Activated naive CD8-positive, alpha-beta T cell (primary cell): ENCODE results near the gene PXT1.
"Not testable (repeated sequence)": the region's sequence is repeated elsewhere in the genome, so short reads cannot be mapped to it uniquely, and the experiment has no call there.

Source experiments
- H3K27ac Mint-ChIP-seq: one replicate; pipeline ENCODE4 v1.8.0; 2021; ENCODE audit warnings: mixed read lengths
- H3K27me3 Mint-ChIP-seq: one replicate; pipeline ENCODE4 v1.8.0; 2021; ENCODE audit warnings: mixed read lengths
- H3K36me3 Mint-ChIP-seq: one replicate; pipeline ENCODE4 v1.8.0; 2021; ENCODE audit warnings: mixed read lengths
- H3K4me1 Mint-ChIP-seq: one replicate; pipeline ENCODE4 v1.8.0; 2021; ENCODE audit warnings: low read depth, mixed read lengths
- H3K4me3 Mint-ChIP-seq: one replicate; pipeline ENCODE4 v1.8.0; 2021; ENCODE audit warnings: mild to moderate bottlenecking, mixed read lengths
- H3K9me3 Mint-ChIP-seq: one replicate; pipeline ENCODE4 v1.8.0; 2021; ENCODE audit warnings: low read depth, mixed read lengths

Gene PXT1

GRCh38 chr6:36461646-36462045 is 19.0 kb upstream of the PXT1 start:
- H3K36me3 Mint-ChIP-seq = peaks cover 4% of the 10 kb centered on the region
- H3K4me1 Mint-ChIP-seq = peaks cover 40% of the 10 kb centered on the region
- H3K9me3 Mint-ChIP-seq = no peaks in the 10 kb centered on the region
- H3K4me3 Mint-ChIP-seq = no peak overlapping the region
- no peaks in the 10 kb centered on the region for H3K27me3 Mint-ChIP-seq
- peak overlapping the region; percentile 54 for H3K27ac Mint-ChIP-seq

DNA sequence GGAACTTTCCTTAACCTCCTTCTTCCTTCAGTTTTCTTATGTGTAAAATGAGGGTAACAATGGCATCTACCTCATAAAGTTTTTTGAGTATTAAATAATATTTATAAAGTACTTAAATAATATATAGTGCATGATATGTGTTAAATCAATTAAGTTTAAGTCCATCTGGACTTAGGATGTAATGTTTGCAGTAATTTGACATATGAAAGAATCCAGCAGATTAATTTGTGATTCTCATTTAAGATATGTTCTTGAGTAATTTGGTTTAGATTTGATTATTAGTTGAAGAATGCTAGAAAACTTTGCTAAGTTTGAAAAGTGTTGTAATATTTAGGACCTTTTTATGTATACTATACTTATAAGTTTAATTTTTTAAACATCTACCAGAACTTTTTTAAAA is 18.3 kb upstream of the PXT1 start:
- Mint-ChIP-seq H3K4me1 (peaks cover 40% of the 10 kb centered on the region), H3K36me3 (peaks cover 4% of the 10 kb centered on the region), H3K27me3 (no peaks in the 10 kb centered on the region), H3K4me3 (no peak overlapping the region), H3K9me3 (no peaks in the 10 kb centered on the region), H3K27ac (no peak overlapping the region)

GRCh38 chr6:36459501-36459900 is 16.8 kb upstream of the PXT1 start:
- no peaks in the 10 kb centered on the region for H3K9me3 Mint-ChIP-seq
- H3K27me3 Mint-ChIP-seq = no peaks in the 10 kb centered on the region
- peaks cover 46% of the 10 kb centered on the region for H3K4me1 Mint-ChIP-seq
- no peak overlapping the region for H3K4me3 Mint-ChIP-seq
- no peak overlapping the region for H3K27ac Mint-ChIP-seq
- H3K36me3 Mint-ChIP-seq = peaks cover 4% of the 10 kb centered on the region

DNA sequence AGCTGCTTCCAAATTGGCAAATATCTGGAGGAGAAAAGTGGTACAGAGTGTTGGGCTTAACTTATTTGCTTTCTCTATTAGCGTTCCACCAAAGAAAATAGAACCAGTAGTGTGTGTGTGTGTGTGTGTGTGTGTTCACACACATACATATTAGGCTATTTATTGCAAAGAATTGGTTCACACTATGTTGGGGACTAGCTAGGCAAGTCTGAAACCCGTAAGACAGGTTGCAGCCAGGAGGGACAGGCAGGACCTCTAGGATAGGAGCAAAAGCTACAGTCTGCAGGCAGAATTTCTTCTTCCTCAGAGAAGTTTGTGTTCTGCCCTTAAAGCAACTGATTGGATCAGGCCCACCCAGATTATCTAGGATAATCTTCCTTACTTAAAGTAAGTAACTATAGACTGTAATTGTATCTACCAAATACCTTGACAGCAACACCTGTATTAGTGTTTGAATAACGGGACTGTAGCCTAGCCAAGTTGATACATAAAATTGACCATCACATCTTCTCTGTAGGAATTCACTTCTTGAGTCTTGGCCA is 12.9 kb upstream of the PXT1 start:
- H3K4me1 Mint-ChIP-seq = peaks cover 27% of the 10 kb centered on the region
- H3K27me3 Mint-ChIP-seq = no peaks in the 10 kb centered on the region
- H3K27ac Mint-ChIP-seq = no peak overlapping the region
- H3K4me3 Mint-ChIP-seq = no peak overlapping the region
- no peaks in the 10 kb centered on the region for H3K9me3 Mint-ChIP-seq
- peaks cover 4% of the 10 kb centered on the region for H3K36me3 Mint-ChIP-seq

- Mint-ChIP-seq H3K4me1 (peaks cover 42% of the 10 kb centered on the region), H3K36me3 (peaks cover 12% of the 10 kb centered on the region)
- H3K4me3 Mint-ChIP-seq, H3K27me3 Mint-ChIP-seq, H3K27ac Mint-ChIP-seq, H3K9me3 Mint-ChIP-seq: not testable (repeated sequence)
Measured at GRCh38 chr6:36452897-36453296, 10.2 kb upstream of the PXT1 start.

DNA sequence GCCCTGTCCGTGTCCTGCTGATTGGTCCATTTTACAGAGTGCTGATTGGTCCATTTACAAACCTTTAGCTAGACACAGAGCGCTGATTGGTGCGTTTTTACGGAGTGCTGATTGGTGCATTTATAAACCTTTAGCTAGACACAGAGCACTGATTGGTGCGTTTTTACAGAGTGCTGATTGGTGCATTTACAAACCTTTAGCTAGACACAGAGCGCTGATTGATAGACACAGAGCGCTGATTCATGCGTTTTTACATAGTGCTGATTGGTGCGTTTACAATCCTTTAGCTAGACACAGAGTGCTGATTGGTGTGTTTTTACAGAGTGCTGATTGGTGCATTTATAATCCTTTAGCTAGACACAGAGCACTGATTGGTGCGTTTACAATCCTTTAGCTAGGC is 6.5 kb upstream of the PXT1 start:
- not testable (repeated sequence) for H3K36me3 Mint-ChIP-seq, H3K27me3 Mint-ChIP-seq, H3K4me3 Mint-ChIP-seq, H3K27ac Mint-ChIP-seq, H3K9me3 Mint-ChIP-seq
- H3K4me1 Mint-ChIP-seq = peaks cover 55% of the 10 kb centered on the region

GRCh38 chr6:36445621-36446020 is 3.0 kb upstream of the PXT1 start:
- Mint-ChIP-seq H3K27me3 (no peaks in the 10 kb centered on the region), H3K27ac (peak overlapping the region; percentile 62)

DNA sequence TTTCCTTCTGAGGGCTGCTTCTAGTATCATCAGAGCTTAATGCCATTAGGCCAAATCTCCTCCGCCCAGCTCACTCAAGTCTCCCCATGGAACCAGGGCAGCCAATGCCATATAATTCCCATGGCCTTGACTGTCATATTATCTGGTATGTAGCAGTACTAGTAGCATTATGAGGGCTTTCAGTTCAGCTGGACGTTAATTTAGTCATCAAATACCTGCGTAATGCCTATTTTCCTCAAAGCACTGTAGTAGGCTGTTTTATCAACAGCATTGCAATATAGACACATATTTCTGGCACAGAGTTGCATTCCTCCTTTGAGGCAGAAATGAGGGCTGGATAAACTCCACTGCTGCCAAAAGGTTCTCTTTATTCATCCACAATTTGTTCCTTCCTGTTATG is 1.8 kb upstream of the PXT1 start:
- Mint-ChIP-seq H3K9me3 (no peaks in the 10 kb centered on the region), H3K36me3 (peaks cover 9% of the 10 kb centered on the region), H3K4me1 (peaks cover 62% of the 10 kb centered on the region), H3K27me3 (no peaks in the 10 kb centered on the region), H3K4me3 (peak overlapping the region; percentile 95), H3K27ac (peak overlapping the region; percentile 90)

More at GRCh38 chr6:36445621-36446020, 3.0 kb upstream of the PXT1 start:
- Mint-ChIP-seq H3K36me3 (peaks cover 9% of the 10 kb centered on the region), H3K4me1 (peaks cover 68% of the 10 kb centered on the region), H3K4me3 (peak overlapping the region; percentile 65), H3K9me3 (no peaks in the 10 kb centered on the region)

DNA sequence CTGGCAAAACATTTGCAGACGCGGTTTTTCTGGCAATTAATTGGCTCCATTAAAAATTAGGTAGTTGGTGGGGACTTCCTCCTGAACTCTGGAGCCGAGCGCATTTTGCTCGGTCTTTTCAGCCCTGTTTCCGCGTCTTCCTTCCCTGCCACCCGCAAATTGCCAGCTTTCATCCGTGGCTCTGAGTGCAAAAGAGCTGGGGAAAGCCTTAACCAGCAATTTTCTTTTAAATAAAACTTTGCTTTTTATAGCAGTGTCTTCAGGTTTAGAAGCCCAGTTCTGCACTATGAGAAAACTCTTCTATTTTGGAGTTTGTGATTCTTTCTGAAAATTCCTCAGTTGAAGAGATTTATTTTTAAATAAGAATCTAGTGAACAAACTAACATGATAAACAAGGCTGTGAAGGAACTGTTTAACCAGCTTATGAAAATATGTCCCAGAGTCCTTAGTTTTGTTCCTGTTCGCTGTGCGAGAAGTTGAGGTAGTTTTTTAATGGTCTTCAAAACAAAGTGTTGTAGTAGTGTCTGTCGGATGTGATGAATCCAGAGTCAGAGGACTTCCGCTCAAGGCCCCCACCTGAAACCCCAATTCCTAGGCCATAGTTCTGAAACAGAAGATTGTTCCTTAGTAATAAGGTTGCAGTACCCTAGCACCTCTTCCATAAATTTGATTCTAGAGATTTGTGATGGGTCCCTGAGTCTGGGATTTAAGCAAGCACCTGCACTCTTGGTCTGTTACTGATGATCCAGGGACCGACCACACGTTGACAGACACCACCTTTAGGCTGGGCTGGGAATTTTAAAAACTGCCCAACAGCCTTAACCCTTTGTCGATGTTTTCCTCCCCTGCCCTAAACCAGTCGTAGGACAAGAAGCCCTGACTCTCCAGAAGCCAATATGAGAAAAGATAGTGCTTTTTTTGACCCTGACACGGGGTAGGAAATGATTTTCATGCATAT is 1.1 kb upstream of the PXT1 start:
- Mint-ChIP-seq H3K36me3 (peaks cover 3% of the 10 kb centered on the region), H3K27ac (peak overlapping the region; percentile 90), H3K27me3 (no peaks in the 10 kb centered on the region), H3K4me1 (peaks cover 55% of the 10 kb centered on the region), H3K4me3 (peak overlapping the region; percentile 95), H3K9me3 (no peaks in the 10 kb centered on the region)

DNA sequence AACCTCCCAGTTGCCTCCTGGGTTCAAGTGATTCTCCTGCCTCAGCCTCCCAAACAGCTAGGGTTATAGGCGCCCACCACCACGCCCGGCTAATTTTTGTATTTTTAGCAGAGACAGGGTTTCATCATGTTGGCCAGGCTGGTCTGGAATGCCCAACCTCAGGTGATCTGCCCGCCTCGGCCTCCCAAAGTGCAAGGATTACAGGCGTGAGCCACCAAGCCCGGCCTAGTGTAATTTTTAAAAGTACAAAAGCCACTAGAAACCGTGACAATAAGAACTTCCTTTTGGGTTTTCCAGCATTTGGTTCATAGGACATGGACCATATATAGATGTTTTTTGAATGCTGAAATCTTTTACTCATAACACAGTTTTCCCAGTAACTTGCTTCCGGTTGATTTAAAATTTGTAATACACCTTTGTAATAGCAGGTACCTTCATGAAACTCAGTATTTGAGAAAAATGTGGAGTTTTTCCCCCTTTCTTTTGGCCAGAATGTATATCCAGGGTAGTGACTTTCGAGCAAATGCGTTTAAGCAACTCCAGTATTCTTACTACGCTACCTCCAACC is 467 bp downstream of the PXT1 start:
- H3K27me3 Mint-ChIP-seq = no peaks in the 10 kb centered on the region
- peaks cover 46% of the 10 kb centered on the region for H3K4me1 Mint-ChIP-seq
- peak overlapping the region; percentile 95 for H3K4me3 Mint-ChIP-seq
- H3K36me3 Mint-ChIP-seq = no peaks in the 10 kb centered on the region
- H3K27ac Mint-ChIP-seq = peak overlapping the region; percentile 96
- no peaks in the 10 kb centered on the region for H3K9me3 Mint-ChIP-seq

DNA sequence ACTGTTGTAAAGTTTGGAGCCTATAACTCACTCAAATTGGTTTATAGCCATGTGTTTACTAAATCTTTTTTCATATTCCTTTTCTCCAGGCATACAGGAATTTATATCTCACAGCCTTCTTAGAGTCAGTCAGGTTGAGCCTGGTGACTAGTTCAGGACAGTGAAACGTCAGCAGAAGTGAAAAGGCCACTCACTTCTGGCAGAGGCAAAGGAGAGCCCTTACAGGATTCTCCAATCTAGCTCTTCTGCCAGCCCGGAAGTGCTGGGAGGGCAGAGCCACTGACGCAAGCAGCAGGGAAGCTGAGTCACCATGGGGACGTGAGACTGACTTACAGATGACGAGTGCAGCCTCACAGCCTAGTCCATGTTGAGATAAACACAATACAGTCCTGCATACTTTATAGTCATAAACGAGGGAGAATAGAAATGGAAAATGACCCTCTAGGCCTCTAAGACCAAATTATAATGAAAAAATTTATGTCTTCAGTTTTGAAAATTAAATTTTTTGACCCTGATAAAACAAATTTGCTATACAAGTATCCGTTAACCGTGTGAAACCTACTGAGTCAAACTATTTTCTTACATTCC is 1.3 kb downstream of the PXT1 start:
- Mint-ChIP-seq H3K27ac (peak overlapping the region; percentile 86), H3K36me3 (no peaks in the 10 kb centered on the region), H3K4me3 (peak overlapping the region; percentile 95), H3K27me3 (no peaks in the 10 kb centered on the region), H3K9me3 (no peaks in the 10 kb centered on the region), H3K4me1 (peaks cover 39% of the 10 kb centered on the region)

GRCh38 chr6:36436466-36436865 is 6.2 kb downstream of the PXT1 start:
- Mint-ChIP-seq H3K4me1 (peaks cover 9% of the 10 kb centered on the region), H3K36me3 (no peaks in the 10 kb centered on the region), H3K27me3 (no peaks in the 10 kb centered on the region), H3K4me3 (no peak overlapping the region), H3K27ac (no peak overlapping the region), H3K9me3 (no peaks in the 10 kb centered on the region)

DNA sequence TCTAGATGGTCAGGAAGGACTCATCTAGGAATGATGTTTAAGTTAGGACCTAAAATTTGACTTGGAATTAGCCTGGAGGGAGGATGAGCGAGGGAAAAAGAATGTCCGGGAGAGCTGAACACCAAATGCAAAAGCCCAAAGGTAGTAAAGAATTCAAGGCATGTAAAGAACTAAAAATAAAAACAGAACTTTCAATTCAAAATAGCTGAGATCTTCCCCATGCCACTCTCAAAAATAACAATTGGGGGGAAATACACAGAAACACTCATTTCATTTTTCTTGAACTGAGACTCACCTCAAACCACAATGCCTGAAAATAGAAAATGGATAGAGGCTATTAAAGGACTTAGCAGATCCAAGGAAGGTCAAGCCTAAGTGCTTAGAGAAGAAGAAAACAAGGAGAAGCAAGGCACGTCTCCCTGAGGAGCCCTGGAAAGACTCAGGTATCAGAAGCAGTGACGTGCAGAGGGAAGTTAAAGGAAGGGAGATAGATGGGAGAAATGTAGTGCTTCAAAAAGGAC is 10.4 kb downstream of the PXT1 start:
- Mint-ChIP-seq H3K36me3 (no peaks in the 10 kb centered on the region), H3K27ac (no peak overlapping the region), H3K9me3 (no peaks in the 10 kb centered on the region), H3K4me3 (no peak overlapping the region), H3K27me3 (no peaks in the 10 kb centered on the region), H3K4me1 (no peaks in the 10 kb centered on the region)

DNA sequence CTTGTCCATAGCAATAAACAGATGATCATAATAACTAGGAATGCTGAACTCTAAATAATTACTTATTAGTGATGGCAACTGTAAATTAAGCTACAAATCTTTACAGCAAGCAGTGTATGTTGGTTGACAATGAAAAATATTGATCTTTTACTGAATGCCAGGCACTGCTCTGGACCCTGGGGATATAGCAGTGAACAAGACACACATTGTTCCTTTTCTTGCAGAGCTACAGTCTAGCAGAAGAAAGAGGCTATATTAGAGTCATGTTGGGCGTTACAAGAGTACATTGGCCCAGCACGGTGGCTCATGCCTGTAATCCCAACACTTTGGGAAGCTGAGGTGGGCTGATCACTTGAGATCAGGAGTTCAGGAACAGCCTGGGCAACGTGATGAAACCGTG is 11.5 kb downstream of the PXT1 start:
- Mint-ChIP-seq H3K4me3 (no peak overlapping the region), H3K27me3 (no peaks in the 10 kb centered on the region), H3K36me3 (no peaks in the 10 kb centered on the region), H3K4me1 (no peaks in the 10 kb centered on the region), H3K27ac (no peak overlapping the region), H3K9me3 (no peaks in the 10 kb centered on the region)

DNA sequence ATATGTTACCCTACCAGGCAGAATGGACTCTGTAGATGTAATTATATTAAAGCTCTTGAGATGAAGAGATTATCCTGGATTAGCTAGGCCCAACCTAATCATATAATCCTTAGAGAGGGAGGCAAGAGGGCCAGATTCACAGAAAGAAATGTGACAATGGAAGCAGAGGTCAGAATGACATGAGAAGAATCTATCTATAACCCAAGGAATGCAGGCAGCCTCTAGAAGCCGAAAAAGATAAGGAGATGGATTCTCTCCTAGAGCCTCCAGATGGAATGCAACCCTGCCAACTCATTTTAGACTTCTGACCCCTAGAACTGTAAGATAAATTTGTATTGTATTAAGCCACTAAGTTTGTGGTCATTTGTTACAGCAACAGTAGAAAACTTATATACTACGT is 12.3 kb downstream of the PXT1 start:
- no peak overlapping the region for H3K27ac Mint-ChIP-seq

More for the DNA sequence above, 12.3 kb downstream of the PXT1 start:
- no peaks in the 10 kb centered on the region for H3K36me3 Mint-ChIP-seq
- no peak overlapping the region for H3K4me3 Mint-ChIP-seq
- H3K27me3 Mint-ChIP-seq = no peaks in the 10 kb centered on the region
- no peaks in the 10 kb centered on the region for H3K4me1 Mint-ChIP-seq
- no peaks in the 10 kb centered on the region for H3K9me3 Mint-ChIP-seq
